Keratinocyte (primary cell): ENCODE measurements around the gene MAEA. TPM values are rescaled to one million over a fixed set of nuclear protein-coding genes. Genes with fewer than 3 reads are reported as not detected.

ENCODE experiments used
- DNase-seq: peaks from one replicate; pipeline ENCODE4 v3.0.0-alpha.2; 2011; ENCODE audit warnings: low read depth, missing footprints, low spot score
- FAIRE-seq: peaks from 2 replicates; lab custom pipeline; 2011; peaks lifted over from hg19 to GRCh38; lab: Jason Lieb, UNC
- H2AFZ ChIP-seq: 2 replicates; pipeline ENCODE4 v1.6.0; 2012; ENCODE audit warnings: low read length, control low read depth, inconsistent platforms; ENCODE audit not compliant: control insufficient read depth
- H3K27ac ChIP-seq: 2 replicates; pipeline ENCODE4 v1.5.1; 2011; ENCODE audit warnings: low read length; ENCODE audit not compliant: control insufficient read depth, insufficient read depth
- H3K27me3 ChIP-seq: 3 replicates; pipeline ENCODE4 v1.6.0; 2011; ENCODE audit warnings: low read length; ENCODE audit not compliant: control insufficient read depth, insufficient read depth; ENCODE audit errors: extremely low read depth
- H3K36me3 ChIP-seq, 2 experiments: 2 replicates in 1 of 2; 3 replicates in 1 of 2; pipeline ENCODE4 v1.5.1; 2011; ENCODE audit warnings: low read length in 2 of 2, mild to moderate bottlenecking in 1 of 2; ENCODE audit not compliant: control insufficient read depth in 2 of 2, insufficient read depth in 2 of 2; ENCODE audit errors: extremely low read depth in 1 of 2
- H3K4me1 ChIP-seq: 3 replicates; pipeline ENCODE4 v1.5.1; 2011; ENCODE audit warnings: low read length; ENCODE audit not compliant: control insufficient read depth, insufficient read depth; ENCODE audit errors: extremely low read depth
- H3K4me2 ChIP-seq: 3 replicates; pipeline ENCODE4 v1.6.0; 2011; ENCODE audit warnings: low read depth, low read length; ENCODE audit not compliant: control insufficient read depth, insufficient read depth; ENCODE audit errors: extremely low read depth
- H3K4me3 ChIP-seq, 3 experiments: fragments of 200-600 bp in 1 of 3; sonication (generic) in 1 of 3; 2 replicates in 2 of 3; 3 replicates in 1 of 3; pipeline ENCODE4 v1.5.1; 2011 to 2016; ENCODE audit warnings: low read length in 3 of 3, mild to moderate bottlenecking in 3 of 3, control low read depth in 2 of 3, inconsistent platforms in 1 of 3, low read depth in 1 of 3, mixed read lengths in 1 of 3, mixed run types in 1 of 3, moderate library complexity in 1 of 3; ENCODE audit not compliant: control insufficient read depth in 2 of 3, insufficient read depth in 2 of 3; ENCODE audit errors: extremely low read depth in 1 of 3
- H3K79me2 ChIP-seq: 2 replicates; pipeline ENCODE4 v1.6.0; 2012; ENCODE audit warnings: low read length; ENCODE audit not compliant: control insufficient read depth, insufficient read depth
- H3K9ac ChIP-seq: 3 replicates; pipeline ENCODE4 v1.6.0; 2011; ENCODE audit warnings: low read length; ENCODE audit not compliant: control insufficient read depth, insufficient read depth; ENCODE audit errors: extremely low read depth
- H3K9me1 ChIP-seq: 3 replicates; pipeline ENCODE4 v1.6.0; 2011; ENCODE audit warnings: low read length; ENCODE audit not compliant: control insufficient read depth, insufficient read depth; ENCODE audit errors: extremely low read depth
- H3K9me3 ChIP-seq: 2 replicates; pipeline ENCODE4 v1.5.1; 2012; ENCODE audit warnings: low read depth, low read length; ENCODE audit not compliant: control insufficient read depth
- H4K20me1 ChIP-seq: 3 replicates; pipeline ENCODE4 v1.6.0; 2011; ENCODE audit warnings: low read length; ENCODE audit not compliant: control insufficient read depth, insufficient read depth; ENCODE audit errors: extremely low read depth
- EZH2 ChIP-seq: IDR thresholded peaks from one replicate; pipeline ENCODE4 v1.6.1; 2012; ENCODE audit warnings: inconsistent platforms, mild to moderate bottlenecking, low read length, moderate library complexity
- dilution Hi-C: fragments of 300-500 bp; cut with MboI; formaldehyde crosslinking; loops from one replicate; pipeline ENCODE4 v1.7.0; 2020; ENCODE audit warnings: low sequenced_read_pairs; ENCODE audit not compliant: extremely low pct_ligation_motif_present
- polyA plus RNA-seq, 5 experiments: library from polyadenylated mRNA; depleted of rRNA in 3 of 5; stranded (reverse) in 3 of 5; stranded (forward) in 1 of 5; unstranded in 1 of 5; fragments of >200 nt; gene quantifications; 1 replicate in 1 of 5; 2 replicates in 3 of 5; 3 replicates in 1 of 5; pipeline versions ENCODE4 v1.2.1 to v1.2.3, GENCODE V29; 2011 to 2012; ENCODE audit warnings: missing spikeins in 2 of 5, low read depth in 1 of 5, low replicate concordance in 1 of 5
- TF ChIP-seq, protein P1 (sequence below), 3 experiments: IDR thresholded peaks in 1 of 3; conservative IDR thresholded peaks in 1 of 3; optimal IDR thresholded peaks in 1 of 3; 2 replicates in 2 of 3; 3 replicates in 1 of 3; pipeline versions ENCODE3 to v1.5.1; 2011; ENCODE audit warnings: low read length in 3 of 3, mild to moderate bottlenecking in 3 of 3, moderate library complexity in 2 of 3, control low read depth in 1 of 3, inconsistent platforms in 1 of 3; ENCODE audit not compliant: insufficient read depth in 2 of 3; ENCODE audit errors: extremely low read depth in 1 of 3

MAEA gene
- polyA plus RNA-seq, 1 donor (not counting 4 experiments of a cell fraction or from before 2014, with no cell fraction given): 89.7 TPM

DNA sequence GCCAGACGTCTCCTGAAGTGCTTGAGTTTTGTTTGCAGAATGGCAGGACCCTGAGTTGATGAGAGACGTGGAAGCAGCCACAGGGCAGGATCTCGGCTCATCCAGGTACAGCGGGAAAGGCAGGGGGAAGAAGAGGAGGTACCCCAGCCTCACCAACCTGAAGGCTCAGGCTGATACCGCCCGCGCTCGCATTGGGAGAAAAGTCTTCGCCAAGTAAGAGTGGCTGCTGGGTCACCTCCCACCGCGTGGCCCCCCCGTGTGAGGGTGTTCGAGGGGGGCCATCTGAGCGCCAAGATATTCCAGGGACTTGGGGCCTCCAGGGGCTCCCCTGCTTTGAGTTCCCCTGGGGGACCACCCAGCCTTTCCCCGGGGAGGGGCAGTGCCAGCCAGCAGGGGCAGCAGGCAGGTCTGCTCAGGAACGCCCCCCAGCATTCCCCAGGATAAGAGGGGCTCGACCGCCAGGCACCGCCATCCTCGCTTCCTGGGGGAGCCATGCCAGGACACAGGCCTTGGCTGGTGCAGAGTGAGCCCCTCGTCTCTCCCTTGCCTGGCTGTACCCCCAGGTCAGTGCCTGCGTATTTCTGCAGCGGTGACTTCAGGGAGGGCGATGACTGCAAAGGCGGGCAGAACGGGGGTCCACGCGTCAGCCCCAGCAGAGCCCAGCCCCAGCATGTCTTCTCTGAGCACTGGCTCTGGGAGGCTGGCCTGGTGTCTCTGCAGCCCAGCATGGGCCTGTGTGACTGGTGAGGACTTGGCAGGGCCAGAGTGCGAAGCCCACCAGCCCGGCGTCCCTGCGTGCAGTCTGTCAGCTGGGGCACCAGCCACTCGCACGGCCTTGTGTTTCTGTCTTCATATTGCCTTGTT lies 94.3 kb downstream of the MAEA start:
- H3K4me2 ChIP-seq: no peak overlapping the region
- H3K27me3 ChIP-seq: no peaks in the 10 kb centered on the region
- no peak for FAIRE-seq
- no peak overlapping the region for H3K4me3 ChIP-seq
- dilution Hi-C loops: no loop called here
- H3K4me1 ChIP-seq: no peaks in the 10 kb centered on the region
- no peak overlapping the region for H2AFZ ChIP-seq
- TF ChIP-seq EZH2: no peak
- TF ChIP-seq, protein P1, sequence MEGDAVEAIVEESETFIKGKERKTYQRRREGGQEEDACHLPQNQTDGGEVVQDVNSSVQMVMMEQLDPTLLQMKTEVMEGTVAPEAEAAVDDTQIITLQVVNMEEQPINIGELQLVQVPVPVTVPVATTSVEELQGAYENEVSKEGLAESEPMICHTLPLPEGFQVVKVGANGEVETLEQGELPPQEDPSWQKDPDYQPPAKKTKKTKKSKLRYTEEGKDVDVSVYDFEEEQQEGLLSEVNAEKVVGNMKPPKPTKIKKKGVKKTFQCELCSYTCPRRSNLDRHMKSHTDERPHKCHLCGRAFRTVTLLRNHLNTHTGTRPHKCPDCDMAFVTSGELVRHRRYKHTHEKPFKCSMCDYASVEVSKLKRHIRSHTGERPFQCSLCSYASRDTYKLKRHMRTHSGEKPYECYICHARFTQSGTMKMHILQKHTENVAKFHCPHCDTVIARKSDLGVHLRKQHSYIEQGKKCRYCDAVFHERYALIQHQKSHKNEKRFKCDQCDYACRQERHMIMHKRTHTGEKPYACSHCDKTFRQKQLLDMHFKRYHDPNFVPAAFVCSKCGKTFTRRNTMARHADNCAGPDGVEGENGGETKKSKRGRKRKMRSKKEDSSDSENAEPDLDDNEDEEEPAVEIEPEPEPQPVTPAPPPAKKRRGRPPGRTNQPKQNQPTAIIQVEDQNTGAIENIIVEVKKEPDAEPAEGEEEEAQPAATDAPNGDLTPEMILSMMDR (optimal IDR thresholded peaks at IDR 0.05 in 1 of 3, IDR thresholded peaks at IDR 0.05 in 1 of 3, conservative IDR thresholded peaks at IDR 0.05 in 1 of 3; ENCODE audit: extremely low read depth in 1 of 3, insufficient read depth in 2 of 3, low read length in 3 of 3): no peak
- no peak overlapping the region for H3K27ac ChIP-seq
- no peak overlapping the region for H3K9ac ChIP-seq
- no peak for DNase-seq
- H3K9me3 ChIP-seq: no peaks in the 10 kb centered on the region
- no peaks in the 10 kb centered on the region for H3K79me2 ChIP-seq
- no peaks in the 10 kb centered on the region for H4K20me1 ChIP-seq
- no peaks in the 10 kb centered on the region for H3K9me1 ChIP-seq
- H3K36me3 ChIP-seq: peaks cover 7 to 21% of the 10 kb centered on the region in 2 experiments

DNA sequence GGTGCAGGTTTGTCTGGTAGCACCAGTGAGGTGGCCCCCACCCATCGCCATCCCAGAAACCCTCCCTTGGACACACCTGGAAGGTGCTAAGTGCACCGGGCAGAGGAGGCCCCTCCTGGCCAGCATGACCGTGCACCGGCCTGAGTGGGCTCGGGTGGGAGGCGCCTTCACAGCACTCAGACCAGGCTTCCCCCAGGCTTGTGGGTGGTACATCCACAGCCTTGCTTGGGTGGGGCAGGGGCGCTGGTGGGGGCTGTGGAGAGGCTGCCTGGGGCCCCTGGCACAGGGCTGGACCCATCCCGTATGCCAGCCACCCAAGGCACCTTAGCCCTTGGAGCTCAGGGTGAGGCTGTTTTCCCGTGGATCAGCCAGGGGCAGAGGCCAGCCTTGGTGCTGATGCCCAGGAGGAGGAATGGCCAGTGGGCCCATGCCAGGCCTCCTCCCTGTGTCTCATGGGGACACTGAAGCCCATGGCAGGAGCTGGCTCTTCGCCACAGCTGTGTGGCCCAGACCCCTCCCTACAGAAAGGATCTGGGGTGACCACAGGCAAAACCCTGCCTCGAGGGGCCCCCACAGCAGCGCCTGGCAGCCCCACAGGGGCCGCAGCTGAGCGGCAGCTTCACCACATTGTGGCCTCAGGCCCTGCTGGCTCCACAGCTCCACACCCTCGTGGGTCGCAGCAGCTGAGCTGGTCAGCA lies 95.1 kb downstream of the MAEA start:
- no peak overlapping the region for H3K9ac ChIP-seq
- H3K4me1 ChIP-seq: no peaks in the 10 kb centered on the region
- FAIRE-seq (no peak), DNase-seq (no peak)
- H3K4me3 ChIP-seq: no peak overlapping the region
- H3K36me3 ChIP-seq: peaks cover 7 to 22% of the 10 kb centered on the region in 2 experiments
- H3K4me2 ChIP-seq: no peak overlapping the region
- no peaks in the 10 kb centered on the region for H4K20me1 ChIP-seq
- no peaks in the 10 kb centered on the region for H3K9me3 ChIP-seq
- no peak overlapping the region for H3K27ac ChIP-seq
- TF ChIP-seq EZH2: no peak
- TF ChIP-seq, protein P1 (optimal IDR thresholded peaks at IDR 0.05 in 1 of 3, IDR thresholded peaks at IDR 0.05 in 1 of 3, conservative IDR thresholded peaks at IDR 0.05 in 1 of 3; ENCODE audit: extremely low read depth in 1 of 3, insufficient read depth in 2 of 3, low read length in 3 of 3): no peak
- H2AFZ ChIP-seq: no peak overlapping the region
- no peaks in the 10 kb centered on the region for H3K9me1 ChIP-seq
- no peaks in the 10 kb centered on the region for H3K27me3 ChIP-seq
- no peaks in the 10 kb centered on the region for H3K79me2 ChIP-seq
- dilution Hi-C loops: no loop called here
